GM19351 (cell line): ENCODE data around the gene CD52.
A peak's percentile ranks its signal among the peaks of the same experiment; 100 is the strongest.

ENCODE experiments used
- ATAC-seq: cut with Tn5 transposase; IDR thresholded peaks from one replicate; pipeline ENCODE4 v1.9.1; 2021; ENCODE audit warnings: mild to moderate bottlenecking, moderate library complexity; ENCODE audit not compliant: unreplicated experiment

Gene CD52, protein sequence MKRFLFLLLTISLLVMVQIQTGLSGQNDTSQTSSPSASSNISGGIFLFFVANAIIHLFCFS

DNA sequence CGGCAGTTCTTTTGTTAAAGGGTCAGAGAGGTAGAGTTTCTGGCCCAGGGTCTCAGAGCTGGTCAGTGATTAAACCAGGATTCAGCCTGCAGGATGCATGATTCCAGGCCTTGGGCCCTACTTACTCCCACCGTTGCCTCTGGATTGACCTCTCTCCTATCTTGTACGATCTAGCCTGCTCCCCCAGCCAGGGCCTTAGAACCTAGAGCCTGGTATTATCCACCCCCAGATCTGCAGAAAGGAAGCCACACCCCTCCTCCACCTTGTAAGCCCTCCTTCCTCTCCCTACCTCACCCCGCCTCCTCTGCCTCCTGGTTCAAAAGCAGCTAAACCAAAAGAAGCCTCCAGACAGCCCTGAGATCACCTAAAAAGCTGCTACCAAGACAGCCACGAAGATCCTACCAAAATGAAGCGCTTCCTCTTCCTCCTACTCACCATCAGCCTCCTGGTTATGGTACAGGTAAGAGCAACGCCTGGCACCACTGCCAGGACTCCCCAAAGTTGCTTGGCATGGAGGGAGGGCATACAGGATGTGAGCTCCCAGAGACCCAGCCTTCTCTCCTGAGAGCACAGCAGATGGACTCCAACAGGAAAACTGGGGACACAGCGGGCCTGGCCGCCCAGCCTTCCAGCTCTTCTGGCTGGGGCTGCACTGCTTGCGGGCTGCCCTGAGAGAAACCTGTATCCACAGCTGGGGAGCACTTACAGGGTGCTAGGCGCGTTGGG lies at the start of gene CD52:
CD52 (plus strand) TSS at position 347 of the 726 bp plus-strand sequence; CDS start at position 407, 60 bp downstream.
- peak; percentile 47 for ATAC-seq

GRCh38 chr1:26268290-26269197 lies 49.2 kb upstream of the CD52 start:
- ATAC-seq, result no peak

DNA sequence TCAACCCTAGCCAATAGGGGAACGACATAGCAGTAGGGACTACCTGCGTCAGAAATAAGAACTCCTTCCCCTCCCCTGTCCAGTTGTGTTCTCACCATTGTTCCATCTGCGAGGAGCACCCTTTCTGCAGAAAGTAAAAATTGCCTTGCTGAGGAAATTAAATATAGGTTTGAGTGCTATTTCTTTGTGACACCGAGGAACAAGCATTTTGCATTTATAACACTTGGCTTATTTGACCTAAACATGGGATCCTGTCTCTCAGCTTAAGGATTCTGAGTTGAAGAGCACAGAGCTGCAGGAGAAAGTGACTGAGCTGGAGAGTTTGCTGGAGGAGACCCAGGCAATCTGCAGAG lies 48.6 kb upstream of the CD52 start:
- no peak for ATAC-seq

DNA sequence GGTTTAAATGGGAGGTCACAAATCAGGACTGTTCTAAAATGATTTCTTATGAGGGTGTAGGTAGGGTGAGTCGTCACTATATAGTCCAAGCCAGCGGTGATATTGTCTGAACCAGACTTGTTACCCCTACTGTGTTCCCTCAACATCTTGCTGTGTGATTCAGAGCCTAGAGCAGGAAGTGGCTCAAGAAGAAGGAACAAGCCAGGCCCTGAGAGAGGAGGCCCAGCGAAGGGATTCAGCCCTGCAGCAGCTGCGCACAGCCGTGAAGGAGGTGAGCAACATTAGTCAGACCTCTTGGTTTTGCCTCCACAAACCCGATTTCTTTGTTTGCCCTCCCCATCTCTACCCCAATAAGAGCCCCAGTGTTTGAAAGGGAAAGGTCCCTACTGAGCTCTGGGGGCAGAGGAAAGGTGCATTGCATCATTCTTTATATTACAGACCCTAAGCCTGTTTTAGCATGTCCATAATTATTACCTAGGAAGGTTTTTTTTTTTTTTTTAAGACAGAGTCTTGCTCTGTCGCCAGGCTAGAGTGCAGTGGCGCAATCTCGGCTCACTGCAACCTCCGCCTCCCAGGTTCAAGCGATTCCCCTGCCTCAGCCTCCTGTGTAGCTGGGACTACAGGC lies 42.8 kb upstream of the CD52 start:
- ATAC-seq, result no peak

DNA sequence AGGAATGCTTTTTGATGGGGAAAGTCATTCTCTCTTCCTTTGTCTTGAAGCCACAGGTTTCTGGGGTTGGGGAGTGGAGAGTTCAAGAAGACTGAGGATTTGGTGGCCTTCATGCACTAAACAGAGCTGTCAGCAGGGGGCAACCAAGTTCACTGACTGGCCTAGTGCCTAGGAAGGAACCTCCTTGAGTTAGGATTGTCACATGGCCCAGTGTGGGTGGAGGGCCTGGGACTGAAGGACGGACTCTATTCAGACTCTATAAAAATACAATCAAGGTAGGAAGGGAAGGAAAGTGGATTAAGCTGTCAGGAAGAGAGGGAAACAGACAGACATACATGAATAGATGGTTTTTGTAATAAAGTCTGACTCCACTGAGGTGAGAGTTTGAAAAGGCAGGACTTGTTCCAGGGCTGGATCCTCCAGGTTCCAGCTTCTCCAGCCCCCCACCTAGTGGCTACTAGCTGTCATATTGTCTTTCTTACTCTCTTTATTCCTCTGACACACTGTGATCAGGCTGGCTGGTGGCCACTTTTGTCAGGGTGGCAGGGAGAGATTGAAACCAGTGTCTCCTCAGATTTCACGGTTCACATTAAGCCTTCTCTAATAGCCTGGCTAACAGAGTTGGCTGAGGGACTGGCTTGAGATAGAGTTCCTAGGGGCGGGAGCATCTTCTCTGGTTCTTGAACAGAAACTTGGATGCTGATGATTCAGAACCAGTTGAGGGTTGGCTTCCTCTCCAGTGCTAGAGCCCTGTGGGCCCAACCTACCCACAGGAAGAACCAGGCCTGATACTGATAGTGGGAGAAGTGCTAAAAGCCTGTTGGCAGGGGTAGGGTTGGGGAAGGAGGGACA lies 42.0 kb upstream of the CD52 start:
- peak; percentile 36 for ATAC-seq

DNA sequence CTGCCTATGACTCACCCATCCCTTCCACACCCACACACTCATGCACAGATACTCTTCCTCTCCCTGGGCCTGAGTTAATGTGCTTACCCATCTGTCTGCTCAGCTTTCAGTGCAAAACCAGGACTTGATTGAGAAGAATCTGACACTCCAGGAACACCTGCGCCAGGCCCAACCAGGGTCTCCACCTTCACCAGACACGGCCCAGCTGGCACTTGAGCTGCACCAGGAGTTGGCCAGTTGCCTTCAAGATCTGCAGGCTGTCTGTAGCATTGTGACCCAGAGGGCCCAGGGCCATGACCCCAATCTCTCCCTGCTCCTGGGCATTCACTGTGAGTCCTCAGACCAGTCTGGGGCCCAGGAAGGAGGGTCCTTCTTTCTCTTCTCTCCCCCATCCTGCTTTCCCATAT lies 41.3 kb upstream of the CD52 start:
- no peak for ATAC-seq

- no peak for ATAC-seq
These were observed 40.5 kb upstream of the CD52 start for GRCh38 chr1:26277261-26277661.

DNA sequence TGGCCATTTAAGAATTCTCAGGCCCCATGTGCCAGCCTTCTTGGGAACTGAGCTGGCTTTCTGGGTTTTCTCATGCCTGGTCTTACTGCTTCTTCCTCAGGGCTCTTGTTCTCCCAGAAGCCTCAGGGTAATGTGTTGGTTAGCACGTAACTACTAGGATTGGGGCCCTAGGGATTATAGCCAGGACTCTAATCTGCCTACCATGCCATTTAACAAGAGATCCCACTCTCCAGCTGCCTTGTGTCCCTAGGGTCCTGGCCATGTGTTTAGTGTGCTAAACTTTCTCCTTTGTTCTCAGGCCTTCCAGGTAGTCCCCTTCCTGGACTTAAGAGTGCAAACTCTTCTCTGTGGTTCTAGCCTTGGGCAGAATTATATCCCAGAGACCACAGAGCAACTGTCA lies 40.0 kb upstream of the CD52 start:
- no peak for ATAC-seq

GRCh38 chr1:26278303-26278702 lies 39.5 kb upstream of the CD52 start:
- ATAC-seq, result no peak

GRCh38 chr1:26278724-26279455 lies 38.9 kb upstream of the CD52 start:
- no peak for ATAC-seq

GRCh38 chr1:26279456-26280332 lies 38.1 kb upstream of the CD52 start, which contains the start of gene SH3BGRL3:
Gene SH3BGRL3, plus strand, starts transcription at chr1:26280086. Its CDS starts 70 bp downstream, at chr1:26280156.
- peak; percentile 73 for ATAC-seq

DNA sequence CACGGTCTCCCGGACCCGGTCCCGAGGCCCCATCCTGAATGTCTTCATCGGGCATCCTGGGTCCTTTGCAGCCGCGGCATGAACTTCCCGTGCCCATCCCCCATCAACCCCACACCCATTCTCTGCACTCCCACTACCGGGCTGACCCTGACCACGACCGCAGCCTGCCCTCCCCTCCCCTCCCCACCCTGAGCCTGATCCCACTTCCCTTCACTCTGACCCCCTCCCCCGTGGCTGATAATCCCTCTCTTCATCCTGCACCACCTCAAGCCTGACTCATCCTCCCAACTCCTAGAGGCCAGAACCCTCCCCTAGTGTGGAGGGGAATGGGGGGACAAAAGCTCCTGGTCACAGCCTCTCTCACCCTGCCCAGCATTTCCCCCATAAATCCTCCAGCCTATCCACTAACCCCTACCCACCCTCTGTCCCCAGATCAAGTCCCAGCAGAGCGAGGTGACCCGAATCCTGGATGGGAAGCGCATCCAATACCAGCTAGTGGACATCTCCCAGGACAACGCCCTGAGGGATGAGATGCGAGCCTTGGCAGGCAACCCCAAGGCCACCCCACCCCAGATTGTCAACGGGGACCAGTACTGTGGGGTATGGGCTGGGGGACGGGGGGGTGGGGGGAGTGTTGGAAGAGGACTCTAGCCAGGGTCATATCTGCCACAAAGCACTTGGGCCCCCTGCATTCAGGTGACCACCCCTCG lies 37.3 kb upstream of the CD52 start:
- no peak for ATAC-seq

GRCh38 chr1:26281091-26281958 lies 36.4 kb upstream of the CD52 start:
- ATAC-seq, result no peak

DNA sequence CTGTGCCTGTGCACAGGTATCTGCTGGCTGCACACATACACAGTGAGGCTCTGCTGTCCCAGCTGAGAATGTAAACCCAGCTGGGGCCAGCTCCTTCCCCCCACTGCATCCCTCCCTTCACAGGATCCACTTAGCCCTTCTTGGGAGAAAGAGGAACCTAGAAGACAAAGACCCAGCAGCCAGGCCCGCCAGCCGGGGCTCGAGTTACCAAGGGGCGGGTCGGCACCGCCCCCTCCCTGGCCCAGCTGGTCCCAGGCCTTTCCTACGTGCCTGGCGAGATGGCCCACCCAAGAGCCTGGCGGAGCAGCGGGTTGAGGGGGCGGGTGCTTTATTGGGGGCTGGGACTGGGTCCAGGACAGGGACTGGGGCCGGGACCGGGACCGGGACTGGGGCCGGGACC lies 35.8 kb upstream of the CD52 start:
- no peak for ATAC-seq

DNA sequence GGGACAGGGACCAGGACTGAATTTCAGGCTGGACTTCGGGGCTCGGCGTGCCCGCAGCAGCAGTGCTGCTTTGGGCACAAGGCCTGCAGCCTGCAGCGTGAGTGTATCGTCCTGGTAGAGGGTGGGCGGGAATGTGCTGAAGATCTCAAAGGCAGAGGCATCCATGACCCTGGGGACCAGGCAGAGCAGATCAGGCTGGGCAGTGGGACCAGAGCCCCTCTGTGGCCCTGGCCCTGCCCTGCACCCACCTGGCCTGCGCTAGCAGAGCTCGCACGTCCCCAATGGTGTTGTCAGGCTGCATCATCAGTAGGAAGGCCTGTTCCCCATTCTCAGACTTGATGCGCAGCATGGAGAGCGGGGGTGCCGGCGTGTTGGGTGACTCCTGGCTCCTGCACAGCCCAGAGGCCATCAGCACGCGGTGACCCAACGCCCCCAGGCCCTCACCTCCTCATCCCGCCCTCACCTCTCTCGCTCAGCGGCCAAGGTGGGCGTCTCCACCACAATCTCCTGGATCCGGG lies 35.3 kb upstream of the CD52 start:
- ATAC-seq, result no peak

DNA sequence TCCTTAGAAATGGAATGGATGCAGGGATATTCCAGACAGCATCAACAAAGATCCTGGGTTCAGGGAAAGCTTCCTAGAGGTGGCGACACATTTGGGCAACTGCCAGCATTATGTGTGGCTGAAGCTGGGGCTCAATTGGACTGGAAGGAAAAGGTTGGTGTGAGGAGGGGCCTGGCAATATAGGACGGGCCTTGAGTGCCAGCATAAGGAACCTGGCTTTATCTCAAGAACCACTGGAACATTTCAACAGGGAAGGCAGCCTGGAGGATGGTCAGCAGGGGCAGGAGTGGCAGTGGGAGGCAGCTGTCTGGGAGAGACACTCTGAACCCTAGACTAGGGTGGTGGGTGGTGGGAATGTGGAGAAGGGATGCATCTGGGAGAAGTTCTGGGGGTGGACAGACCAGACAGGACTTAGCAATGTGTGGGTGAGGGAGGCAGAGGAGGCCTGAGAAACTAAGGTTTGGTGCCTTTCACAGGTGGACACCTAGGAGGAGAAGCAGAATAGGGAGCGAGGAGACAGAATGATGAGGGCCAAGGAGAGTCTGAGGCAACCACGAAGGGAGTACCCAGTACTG lies 34.4 kb upstream of the CD52 start:
- ATAC-seq, result no peak
